GM12874 (cell line): ENCODE data around the gene PHLPP1.

ENCODE experiments used
- CTCF ChIP-seq: IDR thresholded peaks from 2 replicates; pipeline ENCODE4 v1.5.1; 2011; ENCODE audit warnings: low read depth, mild to moderate bottlenecking, control low read depth, low read length, moderate library complexity; ENCODE audit not compliant: insufficient read depth

Gene PHLPP1

DNA sequence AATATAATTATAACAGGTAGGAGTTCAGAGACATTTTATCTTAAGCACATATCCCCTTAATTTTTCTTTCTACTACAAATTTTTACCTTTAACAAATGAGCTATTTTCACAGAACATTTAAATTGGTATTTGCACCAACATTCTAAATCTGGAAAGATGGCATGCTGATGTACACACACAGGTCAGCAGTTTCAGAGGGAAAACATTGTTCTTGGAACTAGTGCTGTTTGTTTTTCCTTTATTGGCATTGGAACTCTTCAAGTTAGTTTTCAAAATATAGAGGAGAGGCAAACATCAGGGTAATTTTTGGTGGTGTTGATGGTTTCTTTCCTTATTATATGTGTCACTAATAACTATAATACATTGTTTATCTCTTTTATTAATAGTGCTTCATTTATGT, 155.3 kb downstream of the PHLPP1 start:
- no peak for TF ChIP-seq CTCF

GRCh38 chr18:62875323-62875722, 160.0 kb downstream of the PHLPP1 start:
- TF ChIP-seq CTCF = no peak

DNA sequence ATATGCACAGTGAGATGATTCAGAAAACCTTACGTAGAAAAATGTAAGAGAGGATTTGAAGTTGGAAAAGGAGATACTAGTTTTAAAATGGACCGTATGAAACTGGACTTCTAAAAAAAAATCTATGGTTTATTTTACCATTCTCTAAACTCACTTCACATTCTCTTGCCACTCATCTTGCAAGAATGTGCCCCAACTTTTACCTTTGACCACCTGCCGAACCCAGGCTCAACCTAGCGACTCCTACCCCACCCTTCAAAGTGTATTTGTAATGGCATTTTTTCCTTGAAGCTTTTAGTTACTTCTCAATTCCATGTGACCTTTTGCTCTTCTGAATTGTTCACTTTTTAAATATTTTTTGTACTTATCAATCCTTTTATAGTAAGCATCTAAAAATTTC, 160.8 kb downstream of the PHLPP1 start:
- TF ChIP-seq CTCF = no peak

GRCh38 chr18:62876828-62877227, 161.5 kb downstream of the PHLPP1 start:
- TF ChIP-seq CTCF = no peak

DNA sequence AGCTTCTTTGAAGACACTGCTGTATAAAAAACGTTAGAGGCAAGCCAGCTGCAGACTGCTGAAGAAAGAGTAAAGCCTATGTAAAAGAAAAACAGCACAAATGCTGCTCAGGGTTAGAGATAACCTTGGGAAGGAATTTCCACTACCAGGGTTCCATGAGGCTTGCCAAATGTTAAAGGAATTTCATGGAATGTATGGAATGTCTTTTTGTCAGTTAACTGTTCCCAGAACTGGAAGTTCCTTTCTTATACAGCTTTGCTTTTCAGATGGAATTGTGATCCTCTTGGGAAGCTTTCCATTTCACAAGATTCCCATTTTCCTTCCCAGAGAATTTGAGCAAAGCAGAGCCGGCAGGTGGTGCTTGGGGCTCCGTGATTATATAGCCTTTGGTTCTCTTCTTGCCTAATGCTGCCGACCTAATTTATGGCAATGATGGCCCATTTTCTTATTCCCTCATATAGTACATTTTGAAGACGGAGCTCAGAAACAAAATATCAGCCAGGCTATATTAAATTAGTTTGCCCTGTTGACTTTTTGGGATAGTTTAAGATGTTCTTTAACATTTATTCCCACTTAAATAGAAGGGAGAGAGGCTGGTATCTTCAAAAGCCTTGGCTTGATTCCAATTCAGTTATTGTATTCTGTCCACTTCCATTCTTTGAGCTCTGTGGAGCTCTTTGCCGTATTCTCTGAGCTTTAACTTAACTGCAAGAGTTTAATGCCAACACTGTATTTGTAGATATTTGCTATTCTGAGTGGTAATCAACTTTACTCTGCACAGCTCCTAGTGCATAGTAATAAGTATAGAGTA, 162.3 kb downstream of the PHLPP1 start:
- TF ChIP-seq CTCF = no peak

- TF ChIP-seq CTCF = no peak
These were observed 163.0 kb downstream of the PHLPP1 start for GRCh38 chr18:62878305-62878704.

GRCh38 chr18:62880034-62880433, 164.7 kb downstream of the PHLPP1 start:
- TF ChIP-seq CTCF = no peak
